Smooth muscle cell (in vitro differentiated cells): ENCODE measurements around the gene FXYD2. TPM values are rescaled to one million over a fixed set of nuclear protein-coding genes. Genes with fewer than 3 reads are reported as not detected.

ENCODE experiments used
- DNase-seq: peaks from one replicate; lab custom pipeline; 2025; ENCODE audit not compliant: unreplicated experiment; lab: John Stamatoyannopoulos, UW
- H2AFZ ChIP-seq: fragments of 200-600 bp; sonication (generic); 2 replicates; pipeline ENCODE4 v1.6.0; 2016; ENCODE audit warnings: antibody characterized with exemption, low read depth, mild to moderate bottlenecking
- H3F3A ChIP-seq: fragments of 200-600 bp; sonication (generic); 2 replicates; pipeline ENCODE4 v1.6.0; 2017; ENCODE audit warnings: antibody characterized with exemption, low read depth
- H3K27ac ChIP-seq: fragments of 200-600 bp; sonication (generic); 2 replicates; pipeline ENCODE4 v1.5.1; 2016; ENCODE audit warnings: low read depth, mild to moderate bottlenecking
- H3K27me3 ChIP-seq: fragments of 200-600 bp; sonication (generic); 2 replicates; pipeline ENCODE4 v1.6.1; 2016; ENCODE audit warnings: low read depth, mild to moderate bottlenecking
- H3K36me3 ChIP-seq: fragments of 200-600 bp; sonication (generic); 2 replicates; pipeline ENCODE4 v1.5.1; 2016; ENCODE audit warnings: low read depth
- H3K4me1 ChIP-seq: fragments of 200-600 bp; sonication (generic); 2 replicates; pipeline ENCODE4 v1.5.1; 2016; ENCODE audit warnings: low read depth
- H3K4me2 ChIP-seq: fragments of 200-600 bp; sonication (generic); 2 replicates; pipeline ENCODE4 v1.6.0; 2016; ENCODE audit warnings: mild to moderate bottlenecking
- H3K4me3 ChIP-seq: fragments of 200-600 bp; sonication (generic); 2 replicates; pipeline ENCODE4 v1.5.1; 2016; ENCODE audit warnings: mild to moderate bottlenecking
- H3K79me2 ChIP-seq: fragments of 200-600 bp; sonication (generic); 2 replicates; pipeline ENCODE4 v1.6.0; 2016; ENCODE audit warnings: low read depth, mild to moderate bottlenecking
- H3K9ac ChIP-seq: fragments of 200-600 bp; sonication (generic); 2 replicates; pipeline ENCODE4 v1.6.0; 2016; ENCODE audit warnings: low read depth
- H3K9me3 ChIP-seq: fragments of 200-600 bp; sonication (generic); replicated peaks from 2 replicates; pipeline ENCODE4 v1.5.1; 2016; ENCODE audit warnings: low read depth
- H4K20me1 ChIP-seq: fragments of 200-600 bp; sonication (generic); 2 replicates; pipeline ENCODE4 v1.6.0; 2016; ENCODE audit warnings: low read depth
- CTCF ChIP-seq: fragments of 200-600 bp; sonication (generic); IDR thresholded peaks from 2 replicates; pipeline ENCODE4 v1.5.1; 2017; ENCODE audit warnings: borderline replicate concordance, mild to moderate bottlenecking, antibody characterized with exemption; ENCODE audit not compliant: insufficient read depth, poor library complexity, severe bottlenecking
- WGBS: methylation state at CpG from one replicate; pipeline ENCODE4 v1.1.7; 2016; ENCODE audit warnings: low lambda C conversion rate; 5-methylcytosine and 5-hydroxymethylcytosine counted together
- polyA plus RNA-seq: library from polyadenylated mRNA; unstranded; fragments of >200 nt; fragmentation: Nextera tagmentation; extraction: Ambion mirVana; gene quantifications from 2 replicates; pipeline ENCODE4 v1.2.1, GENCODE V29; 2016
- total RNA-seq: library from RNA; depleted of rRNA; stranded (reverse); fragments of >200 nt; gene quantifications from 2 replicates; pipeline ENCODE4 v1.2.3, GENCODE V29; 2014

FXYD2 gene
- total and polyA plus RNA-seq, 2 experiments from 2014 or later, result 1.00 TPM; not detected in 1

GRCh38 chr11:117820516-117820915 is 4.0 kb downstream of the FXYD2 start:
- Histone ChIP-seq H3K79me2 (no peaks in the 10 kb centered on the region), H3K36me3 (no peaks in the 10 kb centered on the region), H3K27ac (no peak overlapping the region), H3K4me1 (peaks cover 21% of the 10 kb centered on the region), H4K20me1 (no peaks in the 10 kb centered on the region), H3K4me2 (no peak overlapping the region), H2AFZ (no peak overlapping the region), H3K9me3 (no peaks in the 10 kb centered on the region), H3K9ac (no peak overlapping the region), H3K4me3 (no peak overlapping the region), H3F3A (peaks cover 9% of the 10 kb centered on the region), H3K27me3 (no peaks in the 10 kb centered on the region)
- DNase-seq, result no peak
- TF ChIP-seq CTCF, result no peak
- WGBS, result 80% methylated on average over 9 of the region's 10 CpGs

- no peaks in the 10 kb centered on the region for H3K36me3 ChIP-seq
Measured at GRCh38 chr11:117820071-117820470, 4.5 kb downstream of the FXYD2 start.

GRCh38 chr11:117819096-117820040 is 5.2 kb downstream of the FXYD2 start:
- Histone ChIP-seq H4K20me1 (no peaks in the 10 kb centered on the region), H3K27me3 (no peaks in the 10 kb centered on the region), H3F3A (peaks cover 9% of the 10 kb centered on the region), H3K36me3 (no peaks in the 10 kb centered on the region), H2AFZ (no peak overlapping the region), H3K9ac (no peak overlapping the region), H3K79me2 (no peaks in the 10 kb centered on the region), H3K9me3 (no peaks in the 10 kb centered on the region), H3K4me3 (no peak overlapping the region), H3K4me1 (peaks cover 28% of the 10 kb centered on the region), H3K27ac (no peak overlapping the region), H3K4me2 (no peak overlapping the region)
- 63% methylated on average over 10 of the region's 10 CpGs for WGBS
- peak; percentile 19 for DNase-seq
- peak; percentile 63 for TF ChIP-seq CTCF

More at GRCh38 chr11:117820071-117820470, 4.5 kb downstream of the FXYD2 start:
- DNase-seq, result no peak
- Histone ChIP-seq H3K4me3 (no peak overlapping the region), H3K27ac (no peak overlapping the region), H3K9me3 (no peaks in the 10 kb centered on the region), H3K79me2 (no peaks in the 10 kb centered on the region), H4K20me1 (no peaks in the 10 kb centered on the region), H3F3A (peaks cover 9% of the 10 kb centered on the region), H2AFZ (no peak overlapping the region), H3K9ac (no peak overlapping the region), H3K27me3 (no peaks in the 10 kb centered on the region), H3K4me2 (no peak overlapping the region), H3K4me1 (peaks cover 26% of the 10 kb centered on the region)
- WGBS, result 93% methylated on average over 11 of the region's 11 CpGs
- no peak for TF ChIP-seq CTCF
